Osteoblast (primary cell): ENCODE results near the gene SYTL5. TPM values are rescaled to one million over a fixed set of nuclear protein-coding genes. Genes with fewer than 3 reads are reported as not detected.

ENCODE experiments used
- DNase-seq: peaks from one replicate; pipeline ENCODE4 v3.0.0; 2011; ENCODE audit warnings: low spot score, mixed read lengths; ENCODE audit not compliant: insufficient read length; ENCODE audit errors: missing footprints
- H2AFZ ChIP-seq: 2 replicates; pipeline ENCODE4 v1.6.0; 2011; ENCODE audit warnings: mild to moderate bottlenecking, low read length
- H3K27ac ChIP-seq: 2 replicates; pipeline ENCODE4 v1.5.1; 2011; ENCODE audit warnings: mild to moderate bottlenecking, low read depth, low read length, moderate library complexity
- H3K27me3 ChIP-seq: 2 replicates; pipeline ENCODE4 v1.6.0; 2012; ENCODE audit warnings: mild to moderate bottlenecking, control low read depth, inconsistent platforms, low read length, moderate library complexity; ENCODE audit not compliant: insufficient read depth
- H3K36me3 ChIP-seq: 2 replicates; pipeline ENCODE4 v1.5.1; 2011; ENCODE audit warnings: mild to moderate bottlenecking, low read length, control low read depth, moderate library complexity; ENCODE audit not compliant: insufficient read depth
- H3K4me1 ChIP-seq: 2 replicates; pipeline ENCODE4 v1.5.1; 2011; ENCODE audit warnings: mild to moderate bottlenecking, low read length, control low read depth, moderate library complexity; ENCODE audit not compliant: insufficient read depth
- H3K4me2 ChIP-seq: 2 replicates; pipeline ENCODE4 v1.6.0; 2011; ENCODE audit warnings: mild to moderate bottlenecking, low read length; ENCODE audit not compliant: insufficient read depth
- H3K4me3 ChIP-seq: fragments of 200-600 bp; sonication (generic); 3 replicates; pipeline ENCODE4 v1.5.1; 2012; ENCODE audit warnings: mild to moderate bottlenecking, low read length, inconsistent platforms; ENCODE audit not compliant: insufficient read depth
- H3K79me2 ChIP-seq: 2 replicates; pipeline ENCODE4 v1.6.0; 2012; ENCODE audit warnings: mild to moderate bottlenecking, low read length, control low read depth, inconsistent platforms; ENCODE audit not compliant: insufficient read depth
- H3K9me3 ChIP-seq: 2 replicates; pipeline ENCODE4 v1.5.1; 2011; ENCODE audit warnings: low read depth, low read length, control low read depth
- H4K20me1 ChIP-seq: 2 replicates; pipeline ENCODE4 v1.6.0; 2012; ENCODE audit warnings: mild to moderate bottlenecking, low read length, control low read depth; ENCODE audit not compliant: insufficient read depth
- CTCF ChIP-seq: IDR thresholded peaks from 2 replicates; pipeline ENCODE4 v1.5.1; 2011; ENCODE audit warnings: mild to moderate bottlenecking, low read depth, low read length, moderate library complexity; ENCODE audit errors: extremely low read depth
- total RNA-seq: library from RNA; depleted of rRNA; stranded (reverse); fragments of >200 nt; gene quantifications from 2 replicates; pipeline ENCODE4 v1.2.3, GENCODE V29; 2012

SYTL5 gene
- total RNA-seq, 1 donor, result under 0.01 TPM

DNA sequence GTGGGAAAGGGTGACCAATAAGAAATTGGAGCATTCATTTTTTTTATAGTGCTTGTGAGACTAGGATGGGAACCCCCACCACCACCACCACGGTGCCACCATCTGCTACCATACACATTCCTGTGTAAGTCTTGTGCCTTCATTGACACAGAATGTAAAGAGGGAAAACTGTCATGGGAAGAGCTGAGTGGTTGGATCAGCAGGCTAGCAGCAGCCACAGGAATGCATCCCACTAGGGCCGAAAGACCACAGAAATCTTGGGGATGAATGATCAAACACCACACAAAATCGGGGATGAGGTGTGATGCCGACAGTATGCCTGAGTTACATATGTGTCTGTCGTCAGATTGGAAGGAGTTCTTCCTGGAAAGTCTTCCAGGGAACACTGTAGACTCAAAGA, 145.1 kb downstream of the SYTL5 start:
- H3K9me3 ChIP-seq, result no peaks in the 10 kb centered on the region

GRCh38 chrX:38154340-38154739, 148.0 kb downstream of the SYTL5 start:
- no peak overlapping the region for H2AFZ ChIP-seq
- TF ChIP-seq CTCF, result no peak
- no peaks in the 10 kb centered on the region for H4K20me1 ChIP-seq
- H3K4me1 ChIP-seq, result peaks cover 7% of the 10 kb centered on the region
- no peak overlapping the region for H3K4me2 ChIP-seq
- H3K4me3 ChIP-seq, result no peak overlapping the region
- DNase-seq, result no peak
- no peaks in the 10 kb centered on the region for H3K9me3 ChIP-seq
- H3K27ac ChIP-seq, result no peak overlapping the region
- H3K79me2 ChIP-seq, result no peaks in the 10 kb centered on the region
- H3K27me3 ChIP-seq, result no peaks in the 10 kb centered on the region
- peaks cover 2% of the 10 kb centered on the region for H3K36me3 ChIP-seq

More for the DNA sequence above, 145.1 kb downstream of the SYTL5 start:
- Histone ChIP-seq H3K4me2 (no peak overlapping the region), H3K4me3 (no peak overlapping the region), H3K36me3 (peaks cover 2% of the 10 kb centered on the region), H3K79me2 (no peaks in the 10 kb centered on the region), H4K20me1 (no peaks in the 10 kb centered on the region), H3K4me1 (peaks cover 7% of the 10 kb centered on the region), H3K27ac (no peak overlapping the region), H3K27me3 (no peaks in the 10 kb centered on the region), H2AFZ (no peak overlapping the region)
- no peak for TF ChIP-seq CTCF
- DNase-seq, result no peak

DNA sequence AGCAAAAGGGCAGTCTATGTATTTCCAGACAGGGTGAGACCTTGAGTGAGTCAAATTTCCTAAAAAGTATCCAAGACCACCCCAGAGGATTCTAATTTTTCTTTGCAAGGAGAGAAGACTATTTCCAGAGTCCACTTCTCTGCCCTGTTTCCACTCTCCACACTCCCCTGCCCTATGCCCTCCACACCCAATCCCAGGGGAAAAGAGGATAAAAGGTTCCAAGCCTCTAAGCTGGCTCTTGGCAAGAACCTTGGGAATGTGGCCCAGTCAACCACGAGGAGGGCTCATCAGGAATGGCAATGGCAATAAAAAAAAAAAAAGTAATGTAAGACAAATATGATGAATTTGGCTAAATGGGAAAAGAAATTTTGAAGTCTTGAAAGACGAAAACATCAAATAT, 148.5 kb downstream of the SYTL5 start:
- no peaks in the 10 kb centered on the region for H3K9me3 ChIP-seq
- no peak for DNase-seq
- TF ChIP-seq CTCF, result no peak

DNA sequence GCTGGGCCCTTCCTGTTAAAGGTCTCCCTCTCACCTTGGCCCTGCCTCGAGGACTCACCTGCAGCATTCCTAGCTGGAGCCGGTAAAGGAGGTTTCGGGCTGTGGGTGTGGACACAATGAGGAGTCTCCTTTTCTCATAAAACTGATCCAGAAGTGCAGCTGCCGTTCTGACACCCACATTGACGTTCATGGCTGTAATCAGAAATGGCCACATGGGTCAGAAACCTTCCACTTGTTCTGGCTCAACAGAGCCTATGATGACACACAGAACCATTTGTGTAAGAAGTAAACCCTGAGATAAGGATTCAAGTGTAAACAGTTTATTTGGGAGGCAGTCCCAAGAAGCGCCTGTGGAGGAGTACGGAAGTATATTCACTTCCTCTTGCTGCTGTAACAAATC, 150.5 kb downstream of the SYTL5 start:
- no peak overlapping the region for H3K4me2 ChIP-seq
- peaks cover 2% of the 10 kb centered on the region for H3K36me3 ChIP-seq
- no peak overlapping the region for H2AFZ ChIP-seq
- TF ChIP-seq CTCF, result no peak
- no peak overlapping the region for H3K27ac ChIP-seq
- H4K20me1 ChIP-seq, result no peaks in the 10 kb centered on the region
- no peak for DNase-seq
- no peaks in the 10 kb centered on the region for H3K9me3 ChIP-seq
- H3K27me3 ChIP-seq, result no peaks in the 10 kb centered on the region
- peaks cover under 1% of the 10 kb centered on the region for H3K4me1 ChIP-seq
- H3K4me3 ChIP-seq, result no peak overlapping the region
- H3K79me2 ChIP-seq, result no peaks in the 10 kb centered on the region

More for the DNA sequence above, 148.5 kb downstream of the SYTL5 start:
- H3K27me3 ChIP-seq, result no peaks in the 10 kb centered on the region
- no peak overlapping the region for H3K4me2 ChIP-seq
- no peaks in the 10 kb centered on the region for H4K20me1 ChIP-seq
- H3K4me3 ChIP-seq, result no peak overlapping the region
- H3K27ac ChIP-seq, result no peak overlapping the region
- peaks cover 7% of the 10 kb centered on the region for H3K4me1 ChIP-seq
- no peaks in the 10 kb centered on the region for H3K79me2 ChIP-seq
- peaks cover 2% of the 10 kb centered on the region for H3K36me3 ChIP-seq
- H2AFZ ChIP-seq, result no peak overlapping the region
